GM18498 (cell line): ENCODE results near the gene SDK2.

Experiments
- ATAC-seq: cut with Tn5 transposase; IDR thresholded peaks from one replicate; pipeline ENCODE4 v1.9.1; 2021; ENCODE audit warnings: mild to moderate bottlenecking, moderate library complexity; ENCODE audit not compliant: unreplicated experiment

Gene SDK2, protein sequence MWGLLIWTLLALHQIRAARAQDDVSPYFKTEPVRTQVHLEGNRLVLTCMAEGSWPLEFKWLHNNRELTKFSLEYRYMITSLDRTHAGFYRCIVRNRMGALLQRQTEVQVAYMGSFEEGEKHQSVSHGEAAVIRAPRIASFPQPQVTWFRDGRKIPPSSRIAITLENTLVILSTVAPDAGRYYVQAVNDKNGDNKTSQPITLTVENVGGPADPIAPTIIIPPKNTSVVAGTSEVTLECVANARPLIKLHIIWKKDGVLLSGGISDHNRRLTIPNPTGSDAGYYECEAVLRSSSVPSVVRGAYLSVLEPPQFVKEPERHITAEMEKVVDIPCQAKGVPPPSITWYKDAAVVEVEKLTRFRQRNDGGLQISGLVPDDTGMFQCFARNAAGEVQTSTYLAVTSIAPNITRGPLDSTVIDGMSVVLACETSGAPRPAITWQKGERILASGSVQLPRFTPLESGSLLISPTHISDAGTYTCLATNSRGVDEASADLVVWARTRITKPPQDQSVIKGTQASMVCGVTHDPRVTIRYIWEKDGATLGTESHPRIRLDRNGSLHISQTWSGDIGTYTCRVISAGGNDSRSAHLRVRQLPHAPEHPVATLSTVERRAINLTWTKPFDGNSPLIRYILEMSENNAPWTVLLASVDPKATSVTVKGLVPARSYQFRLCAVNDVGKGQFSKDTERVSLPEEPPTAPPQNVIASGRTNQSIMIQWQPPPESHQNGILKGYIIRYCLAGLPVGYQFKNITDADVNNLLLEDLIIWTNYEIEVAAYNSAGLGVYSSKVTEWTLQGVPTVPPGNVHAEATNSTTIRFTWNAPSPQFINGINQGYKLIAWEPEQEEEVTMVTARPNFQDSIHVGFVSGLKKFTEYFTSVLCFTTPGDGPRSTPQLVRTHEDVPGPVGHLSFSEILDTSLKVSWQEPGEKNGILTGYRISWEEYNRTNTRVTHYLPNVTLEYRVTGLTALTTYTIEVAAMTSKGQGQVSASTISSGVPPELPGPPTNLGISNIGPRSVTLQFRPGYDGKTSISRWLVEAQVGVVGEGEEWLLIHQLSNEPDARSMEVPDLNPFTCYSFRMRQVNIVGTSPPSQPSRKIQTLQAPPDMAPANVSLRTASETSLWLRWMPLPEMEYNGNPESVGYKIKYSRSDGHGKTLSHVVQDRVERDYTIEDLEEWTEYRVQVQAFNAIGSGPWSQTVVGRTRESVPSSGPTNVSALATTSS (N-terminal part only)

GRCh38 chr17:73644145-73645049, at the start of gene SDK2:
Gene SDK2 (minus strand): TSS chr17:73644445. CDS start chr17:73644088, 357 bp downstream.
- no peak for ATAC-seq

- no peak for ATAC-seq
These were observed 48.8 kb upstream of the SDK2 start for GRCh38 chr17:73693071-73693470.

- ATAC-seq: no peak
These were observed 47.1 kb upstream of the SDK2 start for GRCh38 chr17:73691321-73691766.

- ATAC-seq: no peak
These were observed 46.4 kb upstream of the SDK2 start for GRCh38 chr17:73690676-73691075.

DNA sequence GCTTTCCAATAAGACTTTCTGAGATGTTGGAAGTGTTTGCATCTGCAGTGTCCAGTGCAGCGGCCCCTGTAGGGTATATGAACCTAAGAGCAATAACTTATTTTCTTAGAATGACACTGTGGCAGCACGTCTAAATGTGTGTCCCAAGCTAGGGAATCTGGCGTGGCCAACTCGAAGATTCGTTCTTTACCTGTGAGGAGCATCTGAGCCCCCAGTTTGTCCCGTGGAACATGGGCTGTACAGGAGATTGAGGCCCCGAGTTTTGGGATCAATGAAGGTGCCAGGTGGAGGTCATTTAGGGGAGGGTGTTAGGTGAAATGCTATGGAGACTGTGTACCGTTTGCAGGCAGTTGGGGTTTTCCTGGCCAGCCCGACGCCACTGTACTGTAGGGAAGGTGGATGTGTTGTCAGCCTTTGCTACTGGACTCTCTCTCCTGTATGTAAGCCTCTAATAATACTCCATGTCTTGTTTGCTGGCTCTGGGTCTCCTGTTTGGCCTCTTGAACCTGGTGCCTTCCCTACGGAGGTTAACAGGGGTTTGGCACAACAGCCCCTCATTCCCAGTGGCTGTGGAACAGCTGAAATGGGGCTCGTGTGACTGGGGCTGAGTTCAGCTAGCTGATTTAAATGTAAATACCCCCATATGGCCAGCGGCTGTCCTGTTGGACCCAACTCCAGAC, 45.5 kb upstream of the SDK2 start:
- ATAC-seq: no peak

GRCh38 chr17:73686961-73687360, 42.7 kb upstream of the SDK2 start:
- no peak for ATAC-seq

DNA sequence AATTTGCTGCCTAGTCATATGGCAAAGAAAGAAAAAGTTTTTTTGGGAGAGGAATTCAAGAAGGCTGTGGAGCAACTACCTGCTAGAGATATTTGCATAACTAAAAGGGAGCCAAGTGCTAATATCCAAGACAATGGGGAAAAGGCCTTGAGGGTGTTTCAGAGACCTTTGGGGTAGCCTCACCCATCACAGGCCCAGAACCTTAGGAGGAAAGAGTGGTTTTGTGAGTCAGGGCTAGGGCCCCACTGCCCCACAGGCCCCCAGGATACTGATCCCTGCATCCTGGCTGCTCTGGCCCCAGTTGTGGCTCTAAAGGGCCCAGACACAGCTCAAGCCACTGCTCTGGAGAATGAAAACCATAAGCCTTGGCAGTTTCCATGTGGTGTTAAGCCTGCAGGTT, 41.9 kb upstream of the SDK2 start:
- ATAC-seq: no peak

- ATAC-seq: no peak
These were observed 39.9 kb upstream of the SDK2 start for GRCh38 chr17:73684183-73684582.

DNA sequence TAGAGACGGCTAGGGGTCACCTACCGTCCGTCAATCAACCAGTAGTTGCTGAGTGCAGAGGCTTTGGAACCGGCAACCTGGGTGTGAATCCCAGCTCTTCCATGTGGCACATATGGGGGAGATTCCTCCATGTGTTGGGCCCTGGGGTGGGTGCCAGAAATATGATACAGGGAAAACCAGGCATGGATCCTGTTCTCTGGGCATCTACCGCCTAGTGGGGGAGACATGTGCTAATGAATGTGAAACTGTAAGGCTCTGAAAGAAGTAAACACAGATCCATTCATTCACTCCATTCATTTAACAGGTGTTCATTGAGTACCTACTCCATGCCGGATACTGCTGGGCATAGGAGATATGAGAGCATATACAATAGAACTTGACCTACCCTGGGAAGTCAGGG, 39.5 kb upstream of the SDK2 start:
- no peak for ATAC-seq

GRCh38 chr17:73681946-73682345, 37.7 kb upstream of the SDK2 start:
- no peak for ATAC-seq

DNA sequence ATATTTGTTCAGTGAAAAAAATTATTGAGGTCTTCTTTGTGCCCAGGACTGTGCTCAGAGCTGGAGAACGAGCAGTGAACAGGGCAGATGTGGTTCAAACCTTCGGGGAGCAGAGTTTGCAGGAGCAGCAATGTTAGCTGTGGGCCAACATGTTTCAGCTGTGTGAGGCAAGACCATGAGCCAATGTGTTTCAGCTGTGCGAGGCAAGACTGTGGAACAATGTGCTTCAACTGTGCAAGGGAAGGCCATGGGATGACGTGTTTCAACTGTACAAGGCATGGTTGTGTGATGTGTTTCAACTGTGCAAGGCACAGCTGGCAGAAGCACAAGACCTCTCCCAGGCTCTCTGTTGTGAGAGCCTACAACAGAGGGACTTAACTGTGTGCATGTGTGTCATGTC, 35.2 kb upstream of the SDK2 start:
- no peak for ATAC-seq

DNA sequence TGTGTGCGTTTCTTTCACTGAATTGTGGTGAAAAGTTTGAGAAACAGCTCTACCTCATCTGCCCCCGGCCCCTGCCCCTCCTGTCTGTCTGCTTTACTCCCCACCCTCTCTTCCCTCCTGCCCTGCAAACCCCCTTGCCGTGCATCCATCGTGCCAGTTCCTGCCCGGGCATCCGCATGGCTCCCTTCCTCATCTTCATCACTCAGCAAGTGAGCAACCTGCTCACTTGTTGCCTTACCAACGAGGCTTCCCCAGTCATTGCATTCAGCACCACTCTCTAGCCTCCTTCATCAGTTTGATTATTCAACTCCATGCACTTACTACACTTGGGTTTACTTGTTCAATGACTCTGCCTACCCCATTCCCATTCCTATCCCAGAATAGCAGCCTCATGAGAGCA, 34.8 kb upstream of the SDK2 start:
- no peak for ATAC-seq

DNA sequence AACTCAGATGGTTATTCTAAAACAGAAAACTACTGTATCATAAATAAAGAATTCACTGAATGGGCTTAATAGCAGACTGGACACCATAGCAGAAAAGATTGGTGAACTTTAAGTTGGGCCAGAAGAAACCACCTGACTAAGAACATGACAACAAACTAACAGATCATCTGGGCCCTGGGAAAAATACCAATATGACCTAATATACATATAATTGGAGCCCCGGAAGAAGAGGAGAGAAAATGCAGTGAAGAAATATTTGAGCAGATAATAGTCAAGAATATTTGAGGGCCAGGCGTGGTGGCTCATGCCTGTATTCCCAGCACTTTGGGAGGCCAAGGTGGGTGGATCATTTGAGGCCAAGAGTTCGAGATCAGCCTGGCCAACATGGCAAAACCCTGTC, 25.5 kb upstream of the SDK2 start:
- no peak for ATAC-seq

DNA sequence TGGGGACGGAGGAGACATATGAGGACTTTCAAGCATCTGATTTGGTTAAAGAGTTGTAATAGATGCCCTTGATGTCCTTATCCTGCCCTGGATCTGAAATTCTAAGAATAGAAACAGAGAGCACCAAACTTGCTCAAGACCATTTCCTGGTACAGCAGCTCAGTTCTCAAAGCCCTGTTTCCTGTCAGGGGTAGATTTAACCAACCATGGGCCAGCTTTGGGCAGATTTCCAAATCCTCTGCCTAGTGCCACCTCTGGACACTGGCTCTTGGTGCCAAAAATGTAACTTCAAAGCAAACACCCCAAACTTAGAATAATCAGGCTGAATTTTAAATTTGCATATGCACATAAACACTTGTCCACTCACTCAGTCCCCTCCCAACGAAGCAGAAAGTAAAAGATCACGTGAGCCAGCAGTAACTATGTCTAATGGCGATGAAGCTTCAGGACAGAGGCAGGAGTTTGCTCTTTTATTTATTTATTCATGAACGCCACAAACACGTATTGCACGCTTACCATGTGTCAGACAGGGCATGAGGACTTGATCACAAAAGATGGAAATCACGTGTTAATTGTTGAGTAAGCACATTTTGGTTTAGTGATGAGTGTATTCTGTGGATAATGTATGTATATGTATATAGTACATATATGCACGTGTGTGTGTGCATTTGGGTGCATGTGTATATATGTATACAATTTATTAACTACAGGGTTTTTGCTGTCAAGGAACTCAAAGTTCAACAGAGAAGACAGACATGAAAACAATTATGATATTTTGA, 23.1 kb upstream of the SDK2 start:
- ATAC-seq: no peak

GRCh38 chr17:73663614-73664013, 19.4 kb upstream of the SDK2 start:
- ATAC-seq: no peak

GRCh38 chr17:73660366-73660765, 16.1 kb upstream of the SDK2 start:
- no peak for ATAC-seq

DNA sequence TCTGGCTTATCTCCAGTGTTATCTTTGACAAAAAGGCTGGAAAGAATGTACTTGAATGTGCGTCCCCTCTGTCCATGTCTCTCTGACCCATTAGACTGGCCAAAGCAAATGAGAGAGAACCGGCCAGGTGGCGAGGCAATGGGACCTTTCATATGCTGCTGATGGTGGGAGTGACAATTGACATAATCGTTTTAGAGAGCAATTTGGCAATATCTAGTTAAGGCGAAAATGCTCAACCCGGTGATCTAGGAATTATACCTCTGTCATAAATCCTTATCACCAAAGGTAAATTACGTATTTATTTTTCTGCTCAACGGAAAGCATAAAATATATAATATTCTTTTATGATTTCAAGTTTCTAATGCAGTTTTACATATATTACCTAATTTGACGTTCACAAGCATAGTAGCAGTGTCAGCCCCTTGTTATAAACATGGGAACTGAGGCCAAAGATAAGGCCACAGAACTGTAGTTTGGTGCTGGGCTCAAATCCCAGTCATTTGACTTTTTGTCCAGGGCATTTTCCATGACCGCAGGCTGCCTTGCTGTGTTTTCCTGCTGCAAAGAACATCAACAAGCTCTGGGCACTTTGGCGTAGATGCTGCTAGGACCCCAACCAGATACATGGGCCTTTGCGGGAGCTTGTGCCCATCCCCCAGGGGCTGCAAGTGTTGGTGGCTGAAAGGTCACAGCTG, 14.7 kb upstream of the SDK2 start:
- ATAC-seq: no peak

DNA sequence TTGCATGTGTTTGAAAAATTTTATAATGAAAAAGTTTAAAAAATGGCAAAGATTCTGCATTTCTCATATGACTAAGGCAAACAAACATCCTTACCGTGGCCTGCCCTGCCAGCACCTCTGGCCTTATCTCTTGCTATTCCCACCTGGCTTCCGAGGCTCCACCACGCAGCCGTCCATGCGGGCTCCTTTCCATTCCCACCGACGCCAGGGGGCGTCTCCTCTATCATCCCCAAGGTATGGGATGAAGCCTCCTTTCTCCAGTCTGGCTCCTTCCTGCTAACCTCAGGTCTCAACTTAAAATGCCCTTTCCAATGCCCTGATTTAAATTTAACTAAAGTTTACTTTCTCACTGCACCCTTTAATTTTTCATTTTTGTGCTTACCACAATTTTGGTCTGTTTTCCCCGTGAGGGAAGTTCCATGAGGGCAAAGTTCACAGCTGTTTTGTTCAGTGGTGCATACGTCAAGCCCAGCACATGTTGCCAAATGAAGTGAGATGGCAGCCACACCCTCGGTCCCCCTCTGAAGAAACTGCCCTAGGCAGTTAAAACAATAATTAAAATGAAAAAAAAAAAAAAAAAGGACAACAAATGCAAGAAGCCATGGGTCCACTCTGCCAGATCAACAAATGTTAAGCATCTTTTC, 13.3 kb upstream of the SDK2 start:
- no peak for ATAC-seq
